Measurements from ENCODE around the gene CYP46A1.
"Not testable (repeated sequence)": the region's sequence is repeated elsewhere in the genome, so short reads cannot be mapped to it uniquely, and the experiment has no call there.

Gene CYP46A1

DNA sequence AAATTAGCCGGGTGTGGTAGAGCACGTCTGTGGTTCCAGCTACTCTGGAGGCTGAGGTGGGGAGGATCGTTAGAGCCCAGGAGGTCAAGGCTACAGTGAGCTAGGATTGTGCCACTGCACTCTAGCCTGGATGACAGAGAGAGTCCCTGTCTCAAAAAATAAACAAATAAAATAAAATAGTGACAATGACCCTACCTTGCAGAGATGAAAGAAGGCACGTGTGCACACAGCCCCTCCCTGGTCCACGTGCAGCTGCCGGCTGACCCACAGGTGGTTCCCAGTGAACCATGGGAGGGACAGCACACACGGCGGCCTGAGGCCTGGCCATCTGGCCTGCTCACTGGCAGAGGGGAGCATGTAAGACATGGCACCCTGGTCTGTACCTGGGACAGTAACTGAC, 34.5 kb upstream of the CYP46A1 start:
- no peak for TF ChIP-seq ZNF274 (IDR thresholded peaks at IDR 0.05; ENCODE audit: low read depth, low read length)
- H3K4me3 ChIP-seq (ENCODE audit: low read length): no peak overlapping the region

DNA sequence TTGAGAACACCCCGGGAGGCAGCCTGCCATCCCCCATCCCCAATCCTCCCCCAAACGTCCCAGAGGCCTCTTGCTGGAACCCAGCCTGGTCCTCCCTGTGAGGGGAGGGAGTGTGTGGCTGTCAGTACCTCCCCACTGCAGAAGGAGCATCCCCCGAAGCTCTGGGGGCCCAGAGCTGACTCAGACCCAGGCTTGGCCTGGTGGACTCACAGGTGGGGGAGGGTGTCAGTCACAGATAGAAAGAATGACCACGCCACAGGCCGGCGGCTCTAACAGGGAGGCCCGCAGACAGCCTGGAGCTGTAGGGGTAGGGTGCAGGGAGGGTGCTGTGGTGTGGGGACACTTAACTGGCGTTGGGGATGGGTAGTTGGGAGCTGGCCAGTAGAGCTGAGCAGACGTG, 33.9 kb upstream of the CYP46A1 start:
- no peak overlapping the region for H3K4me3 ChIP-seq (ENCODE audit: low read length)
- TF ChIP-seq ZNF274 (IDR thresholded peaks at IDR 0.05; ENCODE audit: low read depth, low read length): no peak

GRCh38 chr14:99651953-99652746, 31.9 kb upstream of the CYP46A1 start:
- TF ChIP-seq ZNF274 (IDR thresholded peaks at IDR 0.05; ENCODE audit: low read depth, low read length): no peak
- H3K4me3 ChIP-seq (ENCODE audit: low read length): no peak overlapping the region

DNA sequence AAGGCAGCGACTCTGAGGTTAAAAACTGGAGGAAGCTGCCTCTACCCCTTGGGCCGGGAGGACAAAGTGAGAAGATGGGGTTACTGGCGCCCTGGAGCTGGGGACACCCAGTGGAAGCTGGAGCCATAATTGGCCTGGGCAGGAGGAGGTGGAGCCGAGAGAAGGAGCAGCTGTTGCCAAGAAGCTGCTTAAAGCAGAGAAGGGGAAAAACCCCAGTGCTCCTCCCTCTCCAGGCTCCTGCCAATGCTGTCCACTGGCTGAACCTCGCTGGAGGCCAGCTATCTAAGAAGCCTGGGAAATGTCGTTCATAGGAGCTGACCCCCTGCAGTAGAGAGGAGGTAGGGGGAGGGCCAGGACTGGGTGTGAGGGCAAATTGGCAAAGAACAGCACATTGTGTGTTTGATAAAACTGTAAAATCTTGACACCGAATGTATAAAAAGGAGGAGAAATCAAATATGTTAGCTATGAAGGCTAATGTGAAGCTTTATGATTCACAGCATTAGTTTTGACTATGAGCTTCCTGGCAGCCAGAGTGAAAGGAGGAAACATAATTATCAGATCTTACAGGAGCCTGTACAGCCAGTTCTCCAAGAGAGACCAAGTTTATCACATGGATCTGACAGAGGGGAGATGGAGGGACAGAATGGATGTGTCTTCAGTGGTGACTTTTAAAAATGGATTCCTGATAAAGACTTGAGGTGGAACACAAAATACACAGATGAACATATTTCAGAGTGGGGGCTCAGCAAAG, 29.7 kb upstream of the CYP46A1 start:
- H3K4me3 ChIP-seq (ENCODE audit: low read length): no peak overlapping the region
- TF ChIP-seq ZNF274 (IDR thresholded peaks at IDR 0.05; ENCODE audit: low read depth, low read length): no peak

DNA sequence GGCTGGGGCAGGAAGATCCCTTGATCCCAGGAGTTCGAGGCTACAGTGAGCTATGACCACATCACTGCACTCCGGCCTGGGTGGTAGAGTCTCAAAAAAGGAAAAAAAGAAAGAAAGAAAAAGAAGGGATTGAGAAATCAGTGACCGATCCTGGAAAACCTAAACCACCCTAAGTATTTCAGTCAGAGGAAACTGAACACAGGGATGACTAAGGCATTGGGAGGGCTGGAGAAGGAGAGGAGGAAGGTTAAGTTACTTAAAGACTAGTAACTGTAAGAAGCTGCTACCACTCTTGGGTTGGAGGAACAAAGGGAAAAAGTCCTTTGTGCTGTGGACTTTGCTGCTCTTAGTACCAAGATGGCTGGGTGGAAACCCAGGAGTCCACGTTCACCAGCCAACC, 28.6 kb upstream of the CYP46A1 start:
- TF ChIP-seq ZNF274 (IDR thresholded peaks at IDR 0.05; ENCODE audit: low read depth, low read length): no peak
- H3K4me3 ChIP-seq (ENCODE audit: low read length): no peak overlapping the region

GRCh38 chr14:99656171-99656570, 27.9 kb upstream of the CYP46A1 start:
- no peak for TF ChIP-seq ZNF274 (IDR thresholded peaks at IDR 0.05; ENCODE audit: low read depth, low read length)
- H3K4me3 ChIP-seq (ENCODE audit: low read length): no peak overlapping the region

- TF ChIP-seq ZNF274 (IDR thresholded peaks at IDR 0.05; ENCODE audit: low read depth, low read length): no peak
Observed at GRCh38 chr14:99657645-99658155, 26.4 kb upstream of the CYP46A1 start.

DNA sequence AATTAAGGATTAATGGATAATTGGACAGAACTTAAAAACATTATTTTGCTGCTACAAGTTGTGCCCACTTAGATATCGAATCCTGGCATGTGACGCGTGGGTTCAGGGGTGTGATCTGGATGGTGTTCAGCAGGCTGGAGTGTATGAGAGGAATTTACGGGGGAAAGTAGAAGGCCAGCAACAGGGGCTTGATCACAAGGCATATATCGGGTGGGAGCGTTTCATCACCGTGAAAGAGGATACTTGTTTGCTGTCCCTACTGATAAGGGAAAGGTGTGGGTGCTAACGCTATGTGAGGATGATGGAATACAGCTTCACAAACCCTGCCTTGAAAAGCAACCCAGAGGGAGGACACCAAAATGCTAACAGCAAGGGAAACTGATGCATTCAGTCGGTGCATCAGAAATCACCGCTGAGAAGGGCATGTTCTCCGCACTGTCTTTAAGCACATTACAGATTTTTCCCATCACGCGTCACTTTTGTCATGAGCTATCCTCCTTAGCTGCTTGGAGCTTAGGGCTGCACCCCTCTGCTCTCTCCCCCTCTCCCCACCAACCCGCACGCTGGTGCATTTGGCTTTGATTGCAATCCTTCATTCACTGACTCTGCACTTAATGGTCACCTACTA, 25.8 kb upstream of the CYP46A1 start:
- TF ChIP-seq ZNF274 (IDR thresholded peaks at IDR 0.05; ENCODE audit: low read depth, low read length): no peak
- no peak overlapping the region for H3K4me3 ChIP-seq (ENCODE audit: low read length)

More at GRCh38 chr14:99657645-99658155, 26.4 kb upstream of the CYP46A1 start:
- H3K4me3 ChIP-seq (ENCODE audit: low read length): no peak overlapping the region

DNA sequence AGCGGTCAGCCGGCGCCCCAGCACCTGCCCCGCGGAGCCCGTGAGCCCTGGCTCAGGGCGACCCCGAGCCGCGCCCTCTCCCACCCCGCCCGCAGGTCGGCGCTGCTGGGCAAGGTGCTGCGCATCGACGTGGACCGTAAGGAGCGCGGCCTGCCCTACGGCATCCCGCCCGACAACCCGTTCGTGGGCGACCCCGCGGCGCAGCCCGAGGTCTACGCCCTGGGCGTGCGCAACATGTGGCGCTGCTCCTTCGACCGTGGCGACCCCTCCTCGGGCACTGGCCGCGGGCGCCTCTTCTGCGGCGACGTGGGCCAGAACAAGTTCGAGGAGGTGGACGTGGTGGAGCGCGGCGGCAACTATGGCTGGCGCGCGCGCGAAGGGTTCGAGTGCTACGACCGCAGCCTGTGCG, 24.8 kb upstream of the CYP46A1 start:
- no peak overlapping the region for H3K4me3 ChIP-seq (ENCODE audit: low read length)

DNA sequence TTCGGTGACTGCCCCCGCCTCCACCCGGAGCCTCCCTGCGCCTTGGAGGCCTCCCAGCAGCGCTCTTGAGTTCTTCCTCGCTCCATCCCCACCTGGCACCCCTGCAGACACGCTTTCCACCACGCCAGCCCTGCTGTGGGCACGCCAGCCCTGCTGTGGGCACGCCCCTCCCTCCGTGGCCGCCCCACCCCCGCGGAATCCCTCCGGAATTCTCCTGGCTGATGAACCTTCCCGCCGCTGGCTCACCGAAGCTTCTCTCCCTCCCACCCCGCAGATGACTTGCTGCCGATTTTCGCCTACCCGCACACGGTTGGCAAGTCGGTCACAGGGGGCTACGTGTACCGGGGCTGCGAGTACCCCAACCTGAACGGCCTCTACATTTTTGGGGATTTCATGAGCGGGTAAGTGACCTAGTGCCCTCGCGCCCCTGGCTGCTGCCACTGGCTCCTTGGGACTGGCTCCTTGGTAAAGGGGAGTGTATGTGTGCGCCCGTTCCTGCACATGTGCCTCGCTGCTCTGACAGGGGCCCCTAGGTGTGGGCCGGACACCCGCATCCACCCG, 24.0 kb upstream of the CYP46A1 start:
- H3K4me3 ChIP-seq (ENCODE audit: low read length): no peak overlapping the region
- no peak for TF ChIP-seq ZNF274 (IDR thresholded peaks at IDR 0.05; ENCODE audit: low read depth, low read length)

More for the DNA sequence above, 24.8 kb upstream of the CYP46A1 start:
- no peak for TF ChIP-seq ZNF274 (IDR thresholded peaks at IDR 0.05; ENCODE audit: low read depth, low read length)

DNA sequence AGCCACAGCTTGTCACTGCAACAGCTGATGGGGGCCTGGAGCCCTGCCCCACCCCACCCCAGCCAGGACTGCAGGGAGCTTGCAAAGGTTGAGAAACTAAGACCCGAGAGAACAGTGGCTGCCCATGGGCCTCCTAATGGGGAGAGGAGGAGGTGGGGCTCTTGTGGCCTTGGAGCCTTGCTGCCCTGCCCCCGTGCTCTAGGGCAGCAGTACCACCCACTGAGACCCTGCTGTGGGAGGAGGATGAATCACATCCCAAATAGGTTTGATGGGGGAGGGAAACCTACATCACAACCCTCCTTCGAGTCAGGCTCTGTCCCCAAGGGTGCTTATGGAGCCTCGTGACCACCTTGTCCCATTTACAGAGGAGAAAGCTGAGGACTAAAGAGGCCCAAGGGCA, 23.3 kb upstream of the CYP46A1 start:
- TF ChIP-seq ZNF274 (IDR thresholded peaks at IDR 0.05; ENCODE audit: low read depth, low read length): no peak
- H3K4me3 ChIP-seq (ENCODE audit: low read length): no peak overlapping the region

DNA sequence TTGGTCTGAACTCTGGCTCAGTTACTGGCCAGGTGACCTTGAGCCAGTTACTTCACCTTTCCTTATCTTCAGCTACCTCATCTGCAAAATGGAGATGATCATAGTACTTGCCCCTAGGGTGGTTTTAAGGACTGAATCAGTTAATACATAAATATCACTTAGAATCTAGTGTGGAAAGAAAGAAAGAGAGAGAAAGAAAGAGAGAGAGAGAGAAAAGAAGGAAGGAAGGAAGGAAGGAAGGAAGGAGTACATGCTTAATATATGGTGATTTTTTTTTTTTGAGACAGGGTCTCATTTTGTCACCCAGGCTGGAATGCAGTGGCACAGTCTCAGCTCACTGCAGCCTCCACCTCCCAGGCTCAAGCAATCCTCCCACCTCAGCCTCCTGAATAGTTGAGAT, 22.9 kb upstream of the CYP46A1 start:
- H3K4me3 ChIP-seq (ENCODE audit: low read length): not testable (repeated sequence)

GRCh38 chr14:99662846-99663245, 21.3 kb upstream of the CYP46A1 start:
- no peak for TF ChIP-seq ZNF274 (IDR thresholded peaks at IDR 0.05; ENCODE audit: low read depth, low read length)
- H3K4me3 ChIP-seq (ENCODE audit: low read length): no peak overlapping the region

DNA sequence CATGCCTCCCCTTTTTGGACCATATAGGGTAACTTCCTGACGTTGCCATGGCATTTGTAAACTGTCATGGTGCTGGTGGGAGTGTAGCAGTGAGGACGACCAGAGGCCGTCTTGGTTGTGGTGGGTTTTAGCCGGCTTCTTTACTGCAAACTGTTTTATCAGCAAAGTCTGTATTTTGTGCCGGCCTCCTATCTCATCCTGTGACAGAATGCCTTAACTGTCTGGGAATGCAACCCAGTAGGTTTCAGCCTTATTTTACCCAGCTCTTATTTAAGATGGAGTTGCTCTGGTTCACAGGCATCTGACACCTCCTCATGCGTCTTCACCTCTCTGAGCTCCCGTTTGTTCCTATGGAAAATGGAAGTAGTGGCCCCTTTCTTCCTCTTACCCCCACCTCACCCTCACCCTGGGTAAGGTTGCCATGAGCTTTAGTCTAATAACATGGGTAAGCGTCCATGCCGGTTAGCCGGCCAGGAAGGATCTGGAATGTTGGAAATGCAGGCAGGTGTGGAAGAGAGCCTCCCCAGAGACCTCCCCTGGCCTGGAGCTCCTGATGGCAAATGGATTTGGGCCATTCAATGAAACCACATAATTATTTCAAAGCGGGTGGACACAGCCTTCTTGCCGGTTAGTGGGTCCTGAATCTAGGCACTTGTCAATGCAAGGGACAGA, 20.6 kb upstream of the CYP46A1 start:
- H3K4me3 ChIP-seq (ENCODE audit: low read length): no peak overlapping the region
- no peak for TF ChIP-seq ZNF274 (IDR thresholded peaks at IDR 0.05; ENCODE audit: low read depth, low read length)

All from GM08714 (cell line).